Fibroblast of villous mesenchyme (primary cell): ENCODE results near the gene MACROD2. TPM values are rescaled to one million over a fixed set of nuclear protein-coding genes. Genes with fewer than 3 reads are reported as not detected.

Source experiments
- DNase-seq: peaks from one replicate; pipeline ENCODE4 v3.0.0-alpha.2; 2010; ENCODE audit warnings: low read depth
- H3K4me3 ChIP-seq: 2 replicates; pipeline ENCODE4 v1.5.1; 2011; ENCODE audit warnings: low read depth, mild to moderate bottlenecking, low read length
- CTCF ChIP-seq: IDR thresholded peaks from 2 replicates; pipeline ENCODE4 v1.5.1; 2012; ENCODE audit warnings: low read depth, mild to moderate bottlenecking, low read length; ENCODE audit not compliant: insufficient read depth
- total RNA-seq: library from RNA; depleted of rRNA; stranded (reverse); fragments of >200 nt; gene quantifications from 2 replicates; pipeline ENCODE4 v1.2.3, GENCODE V29; 2012

Gene MACROD2
- total RNA-seq, 1 donor, result 1.7 TPM

DNA sequence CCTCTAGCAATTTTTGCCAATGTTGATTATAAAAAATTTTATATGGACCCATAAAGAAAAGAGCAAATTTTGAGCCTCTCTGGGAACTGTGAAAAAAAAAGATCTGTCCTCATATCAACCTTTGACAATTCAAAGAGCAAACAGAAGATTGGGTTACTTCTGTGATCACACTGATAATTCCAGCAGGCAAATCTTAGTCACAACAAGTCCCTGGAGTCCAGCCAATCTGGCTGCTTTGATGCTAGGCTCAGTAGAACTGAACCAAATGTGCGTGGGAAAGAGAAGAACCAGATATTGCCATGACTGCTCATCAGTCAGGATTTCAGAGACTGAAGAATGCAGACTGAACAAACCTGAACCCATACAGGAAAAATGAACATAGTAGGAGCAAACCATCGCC lies 780.5 kb downstream of the MACROD2 start:
- DNase-seq, result peak; percentile 24
- H3K4me3 ChIP-seq, result no peak overlapping the region
- TF ChIP-seq CTCF, result no peak

GRCh38 chr20:14777591-14777990 lies 782.3 kb downstream of the MACROD2 start:
- no peak overlapping the region for H3K4me3 ChIP-seq
- DNase-seq, result no peak
- TF ChIP-seq CTCF, result no peak

GRCh38 chr20:14778096-14778495 lies 782.8 kb downstream of the MACROD2 start:
- no peak for DNase-seq
- H3K4me3 ChIP-seq, result no peak overlapping the region
- TF ChIP-seq CTCF, result no peak

DNA sequence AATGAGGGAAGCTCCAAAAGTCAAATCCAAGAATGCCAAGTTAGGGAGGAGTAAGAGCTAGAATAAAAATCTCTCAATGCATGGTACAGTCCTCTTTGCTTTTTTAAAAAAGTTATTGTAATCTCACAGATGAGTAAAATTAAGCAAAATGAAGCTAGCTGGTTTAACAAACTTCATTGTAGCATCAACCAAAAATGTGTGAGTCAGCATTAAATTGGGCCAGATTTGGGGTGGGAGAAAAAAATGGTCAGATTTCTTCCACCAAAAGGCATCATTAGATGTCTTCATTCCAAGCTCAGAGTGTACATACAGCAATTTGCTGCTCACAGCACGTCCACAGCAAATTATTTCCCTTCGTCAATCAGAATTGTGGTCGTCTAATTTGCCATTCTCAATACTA lies 783.6 kb downstream of the MACROD2 start:
- no peak overlapping the region for H3K4me3 ChIP-seq
- DNase-seq, result no peak
- no peak for TF ChIP-seq CTCF

- no peak for DNase-seq
- no peak for TF ChIP-seq CTCF
- no peak overlapping the region for H3K4me3 ChIP-seq
Observed at GRCh38 chr20:14780508-14780907, 785.2 kb downstream of the MACROD2 start.

DNA sequence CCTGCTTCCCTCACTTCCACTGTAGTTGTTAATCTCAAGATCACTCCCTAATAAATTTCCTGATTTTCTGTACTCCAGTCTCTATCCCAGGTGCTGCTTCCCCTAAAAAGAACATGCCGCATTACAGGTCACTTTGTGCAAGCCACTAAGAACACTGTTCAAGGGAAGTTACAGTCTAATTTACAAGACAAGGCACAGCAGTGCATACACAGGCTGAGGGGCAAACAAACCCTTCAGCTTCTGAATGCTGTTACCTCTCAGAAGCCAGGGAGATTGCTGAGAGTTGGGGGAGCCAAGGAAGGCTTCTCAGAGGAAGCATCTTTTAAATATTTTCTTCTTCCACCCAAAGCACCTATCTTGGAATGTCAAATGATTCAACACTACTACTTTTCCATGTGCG lies 787.4 kb downstream of the MACROD2 start:
- no peak for TF ChIP-seq CTCF
- no peak overlapping the region for H3K4me3 ChIP-seq
- DNase-seq, result no peak

DNA sequence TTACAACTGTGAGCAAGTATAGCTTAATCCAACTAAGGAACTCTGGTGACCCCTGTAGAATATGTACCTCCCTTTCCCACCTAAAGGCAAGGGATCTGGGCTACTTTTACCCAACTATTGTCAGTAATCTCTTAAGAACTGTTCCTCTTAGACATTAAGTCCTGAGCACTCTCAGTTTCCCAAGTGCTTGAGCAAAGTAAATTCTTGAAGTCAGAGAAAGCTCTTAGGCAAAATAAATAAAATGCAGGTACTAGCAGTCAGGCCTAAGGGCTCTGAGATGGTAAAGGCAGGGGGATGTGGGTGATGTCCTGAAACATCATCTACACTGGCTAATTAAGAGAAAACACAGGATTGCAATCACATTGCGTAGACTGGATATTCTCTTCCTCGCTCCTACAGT lies 788.5 kb downstream of the MACROD2 start:
- no peak overlapping the region for H3K4me3 ChIP-seq
- TF ChIP-seq CTCF, result no peak
- DNase-seq, result no peak
